GM18508 (cell line): ENCODE measurements around the gene OR5L2.
"Not testable (repeated sequence)": the region's sequence is repeated elsewhere in the genome, so short reads cannot be mapped to it uniquely, and the experiment has no call there.

ENCODE experiments used
- ATAC-seq: cut with Tn5 transposase; IDR thresholded peaks from one replicate; pipeline ENCODE4 v1.9.1; 2021; ENCODE audit warnings: moderate number of reproducible peaks; ENCODE audit not compliant: insufficient read depth, unreplicated experiment

OR5L2 gene

DNA sequence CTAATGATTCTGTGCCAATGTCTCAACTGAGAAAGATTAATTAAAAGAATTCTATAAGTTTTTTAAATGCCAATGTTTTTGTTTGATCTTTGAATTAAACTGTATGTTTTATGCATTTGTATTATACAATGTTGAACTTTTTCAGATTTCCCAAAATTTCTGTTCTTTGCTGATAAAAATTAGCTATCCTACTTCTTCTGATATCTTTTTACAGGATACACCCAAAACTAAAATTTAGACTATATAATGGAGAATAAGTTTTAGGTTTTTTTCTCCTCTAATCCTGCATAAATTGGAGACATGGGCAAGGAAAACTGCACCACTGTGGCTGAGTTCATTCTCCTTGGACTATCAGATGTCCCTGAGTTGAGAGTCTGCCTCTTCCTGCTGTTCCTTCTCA is at the start of gene OR5L2:
Gene OR5L2, plus strand, starts transcription at position 301 of the 400 bp plus-strand sequence. Its CDS starts 0 bp downstream, at position 301.
- no peak for ATAC-seq

DNA sequence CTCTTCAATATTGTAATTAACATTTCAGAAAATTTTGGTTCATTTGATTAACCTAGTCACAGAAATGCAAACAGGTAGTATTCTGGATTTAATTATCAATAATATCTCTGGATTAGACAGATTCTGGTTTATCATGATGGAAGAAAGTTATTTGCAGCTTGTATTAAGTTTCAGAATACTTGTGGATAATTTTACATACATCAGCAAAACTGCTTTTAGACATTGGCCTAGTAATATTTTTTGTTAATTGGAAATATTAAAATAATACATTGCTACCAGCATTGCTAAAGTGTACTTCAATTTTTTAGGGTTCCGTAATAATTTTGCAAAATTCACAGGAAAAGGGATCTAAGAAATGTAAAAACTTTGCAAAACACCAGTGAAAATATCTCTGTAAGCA is 35.4 kb upstream of the OR5L2 start:
- no peak for ATAC-seq

DNA sequence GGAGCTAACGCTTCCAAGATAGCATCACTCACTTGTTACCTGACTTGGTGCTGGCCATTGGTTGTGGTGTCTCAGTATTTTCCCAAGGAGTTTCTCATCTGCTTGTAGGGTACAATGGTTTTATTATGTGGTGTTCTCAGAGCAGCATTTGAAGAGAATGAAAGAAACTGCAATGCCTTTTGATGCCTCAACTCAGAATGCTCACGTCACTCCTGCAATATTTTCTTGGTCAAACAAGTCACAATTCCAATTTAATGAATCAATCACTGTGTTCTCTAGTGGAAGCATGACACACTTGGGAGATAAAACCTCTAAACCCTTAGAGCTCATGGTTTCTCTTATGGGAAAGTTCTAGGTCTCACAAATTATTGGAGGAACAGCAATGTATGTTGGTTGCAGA is 33.7 kb upstream of the OR5L2 start:
- no peak for ATAC-seq

DNA sequence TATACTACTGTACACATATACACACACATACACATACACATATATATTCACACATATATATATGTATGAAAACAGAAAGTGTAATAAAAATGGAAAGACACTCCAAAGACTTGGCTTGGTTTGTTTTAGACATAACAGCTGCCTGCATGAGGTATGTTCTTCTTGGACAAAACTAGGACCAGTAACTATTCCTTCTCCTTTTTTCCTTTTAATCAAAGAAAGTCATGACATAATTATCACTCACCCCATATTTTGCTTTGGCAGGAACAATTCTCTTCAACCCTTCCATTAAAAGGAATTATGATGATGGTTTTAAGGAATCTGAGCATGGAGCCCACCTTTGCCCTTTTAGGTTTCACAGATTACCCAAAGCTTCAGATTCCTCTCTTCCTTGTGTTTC is 31.8 kb upstream of the OR5L2 start, which contains the start of gene OR5D14:
Gene OR5D14, plus strand, starts transcription at position 301 of the 400 bp plus-strand sequence. Its CDS starts 0 bp downstream, at position 301.
- no peak for ATAC-seq

DNA sequence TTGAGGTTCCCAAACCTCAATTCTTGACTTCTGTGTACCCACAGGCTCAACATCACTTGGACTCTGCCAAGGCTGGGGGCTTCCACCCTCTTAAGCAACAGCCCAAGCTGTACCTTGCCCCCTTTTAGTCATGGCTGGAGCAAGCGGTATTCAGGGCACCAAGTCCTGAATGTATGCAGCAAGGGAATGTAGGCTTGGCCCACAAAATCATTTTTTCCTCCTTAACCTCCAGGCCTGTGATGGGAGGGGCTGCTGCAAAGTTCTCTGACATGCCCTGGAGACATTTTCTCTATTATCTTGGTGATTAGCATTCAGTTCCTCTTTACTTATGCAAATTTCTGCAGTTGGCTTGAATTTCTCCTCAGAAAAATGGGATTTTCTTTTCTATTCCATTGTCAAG is 20.8 kb upstream of the OR5L2 start:
- no peak for ATAC-seq

DNA sequence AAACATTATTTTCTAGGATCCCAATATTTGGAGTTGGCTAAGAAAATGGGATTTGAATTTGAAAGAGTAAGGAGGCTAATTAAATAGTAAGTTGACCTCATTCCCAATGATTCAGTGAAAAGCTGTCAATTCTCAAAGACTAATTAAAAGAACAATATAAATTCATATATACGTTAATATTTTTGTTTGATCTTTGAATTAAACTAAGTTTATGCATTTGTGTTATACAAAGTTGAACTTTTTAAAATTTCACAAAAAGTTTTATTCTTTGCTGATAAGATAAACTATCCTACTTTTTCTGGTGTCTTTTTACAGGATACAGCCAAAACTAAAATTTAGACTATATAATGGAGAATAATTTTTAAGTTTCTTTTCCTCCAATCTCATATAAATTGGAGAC is 16.0 kb upstream of the OR5L2 start, which contains the start of gene OR5L1:
Gene OR5L1, plus strand, starts transcription at position 301 of the 400 bp plus-strand sequence. CDS start 100 bp downstream, outside the sequence.
- no peak for ATAC-seq

DNA sequence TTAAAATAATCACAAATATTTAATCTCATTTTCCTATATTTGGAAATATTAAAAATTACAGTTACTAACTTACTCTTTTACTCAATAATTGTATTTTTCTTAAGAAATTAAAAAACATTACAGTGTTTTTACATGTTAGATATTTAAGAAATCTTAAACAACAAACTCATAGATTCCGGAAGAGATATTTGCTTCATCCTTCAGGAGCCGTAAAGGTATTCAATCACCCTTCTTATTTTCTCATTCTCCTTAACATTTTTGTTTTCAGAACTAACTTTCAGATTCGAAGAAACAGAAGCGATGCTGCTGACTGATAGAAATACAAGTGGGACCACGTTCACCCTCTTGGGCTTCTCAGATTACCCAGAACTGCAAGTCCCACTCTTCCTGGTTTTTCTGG is 7.7 kb upstream of the OR5L2 start, which contains the start of gene OR5D18:
Gene OR5D18, plus strand, starts transcription at position 301 of the 400 bp plus-strand sequence. Its CDS starts 0 bp downstream, at position 301.
- no peak for ATAC-seq

DNA sequence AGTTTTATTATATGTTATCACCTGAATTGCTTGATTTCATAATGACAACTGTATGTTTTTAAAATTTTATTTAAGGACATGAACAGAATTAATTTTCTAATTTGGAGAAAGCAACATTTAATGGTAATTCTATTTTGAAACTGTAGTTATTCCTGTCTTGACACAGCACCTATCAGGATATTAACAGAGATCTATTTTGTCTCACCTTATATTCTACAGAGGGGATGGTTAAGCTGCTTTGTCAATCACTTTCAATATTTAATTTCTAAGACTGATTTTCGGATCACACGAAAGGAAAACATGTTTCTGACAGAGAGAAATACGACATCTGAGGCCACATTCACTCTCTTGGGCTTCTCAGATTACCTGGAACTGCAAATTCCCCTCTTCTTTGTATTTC is 11.4 kb downstream of the OR5L2 start, which contains the start of gene OR5D16:
Gene OR5D16, plus strand, starts transcription at position 301 of the 400 bp plus-strand sequence. Its CDS starts 0 bp downstream, at position 301.
- no peak for ATAC-seq

DNA sequence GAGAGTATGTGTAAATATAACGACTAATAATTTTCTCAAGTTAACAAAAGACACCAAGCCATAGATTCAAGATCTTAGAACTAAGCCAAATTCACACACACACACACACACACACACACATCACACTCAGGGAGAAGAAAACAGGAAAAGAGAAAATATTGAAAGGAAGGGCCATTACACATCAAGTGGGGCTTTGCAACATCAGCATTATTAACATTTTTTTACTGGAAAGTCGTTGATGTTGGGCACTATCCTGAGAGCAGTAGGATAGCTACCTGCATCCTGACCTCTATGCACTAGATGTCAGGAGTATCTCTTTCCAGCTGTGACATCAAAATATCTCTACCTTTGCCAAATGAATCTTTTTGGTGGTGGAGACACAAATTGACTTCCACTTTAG is 20.4 kb downstream of the OR5L2 start:
- ATAC-seq, result no peak

DNA sequence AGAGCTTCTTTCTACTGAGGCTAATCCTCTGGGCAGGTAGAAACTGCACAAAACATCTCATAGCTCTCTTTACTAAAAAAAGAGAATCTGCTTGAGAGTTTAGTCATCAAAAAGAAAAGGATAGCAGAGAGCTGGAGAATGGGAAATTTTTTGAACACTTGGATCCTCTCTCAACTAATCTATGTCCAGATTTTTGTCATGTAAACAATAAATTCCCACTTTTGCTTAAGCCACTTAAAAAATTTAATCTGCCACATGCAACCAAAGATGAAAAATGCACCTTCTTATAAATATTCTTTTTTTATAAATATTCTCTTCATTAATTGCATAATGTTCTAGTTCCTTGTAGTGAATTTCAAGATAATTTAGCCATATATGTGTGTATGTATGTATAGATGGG is 22.0 kb downstream of the OR5L2 start:
- no peak for ATAC-seq

DNA sequence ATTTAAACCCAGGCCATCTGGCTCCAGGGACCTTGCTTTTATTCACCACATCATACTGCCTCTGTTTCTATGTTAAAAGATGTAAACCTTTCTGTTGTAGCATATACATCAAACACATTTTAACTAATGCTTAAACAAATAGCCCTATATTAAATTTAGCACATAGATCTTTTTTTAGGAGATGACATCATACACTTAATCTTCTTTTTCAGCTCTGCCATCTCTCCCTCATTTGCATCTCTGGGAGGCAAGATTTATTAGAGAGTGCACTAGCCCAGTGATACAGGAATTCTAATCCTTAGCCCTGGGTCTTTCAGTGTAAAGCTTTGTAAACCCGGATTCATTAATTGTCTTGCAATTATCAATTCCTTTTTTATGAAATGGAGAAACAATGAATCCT is 25.1 kb downstream of the OR5L2 start:
- no peak for ATAC-seq

DNA sequence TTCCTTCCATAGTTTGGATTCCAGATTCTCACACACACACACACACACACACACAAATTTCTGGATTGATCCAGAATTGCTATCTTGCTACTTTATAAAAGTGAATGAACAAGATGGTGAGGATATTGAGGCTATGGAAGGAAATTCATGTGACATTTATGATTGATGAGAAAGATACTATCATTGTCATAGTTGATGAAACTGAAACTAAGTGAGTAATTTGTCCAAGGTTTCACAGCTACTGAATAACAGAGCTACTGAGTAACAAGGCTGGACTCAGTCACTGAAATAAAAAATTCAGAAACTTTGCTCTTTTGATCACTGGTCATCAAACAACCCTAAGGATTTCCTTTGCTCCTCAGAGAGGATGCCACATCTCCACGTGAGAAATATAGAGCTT is 27.7 kb downstream of the OR5L2 start:
- ATAC-seq, result no peak

DNA sequence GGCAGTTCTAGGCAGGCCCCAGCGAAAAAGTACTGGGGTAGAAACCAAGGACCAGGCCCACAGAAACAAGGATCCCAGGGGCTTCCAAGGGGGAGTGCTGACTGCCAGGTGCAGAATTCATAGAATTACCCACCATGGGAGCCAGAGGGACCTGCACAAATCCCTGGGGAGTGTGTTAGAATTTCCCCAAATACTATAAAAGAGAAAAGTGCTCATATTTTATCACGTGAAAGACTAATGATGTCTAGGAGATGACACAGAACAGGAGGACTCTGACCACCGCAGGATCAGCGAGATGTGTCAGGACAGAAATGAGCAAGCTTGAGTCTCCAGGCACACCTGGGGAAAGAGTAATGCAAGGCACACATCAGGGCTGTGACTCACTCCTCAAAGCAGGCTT is 40.3 kb downstream of the OR5L2 start:
- ATAC-seq, result not testable (repeated sequence)

DNA sequence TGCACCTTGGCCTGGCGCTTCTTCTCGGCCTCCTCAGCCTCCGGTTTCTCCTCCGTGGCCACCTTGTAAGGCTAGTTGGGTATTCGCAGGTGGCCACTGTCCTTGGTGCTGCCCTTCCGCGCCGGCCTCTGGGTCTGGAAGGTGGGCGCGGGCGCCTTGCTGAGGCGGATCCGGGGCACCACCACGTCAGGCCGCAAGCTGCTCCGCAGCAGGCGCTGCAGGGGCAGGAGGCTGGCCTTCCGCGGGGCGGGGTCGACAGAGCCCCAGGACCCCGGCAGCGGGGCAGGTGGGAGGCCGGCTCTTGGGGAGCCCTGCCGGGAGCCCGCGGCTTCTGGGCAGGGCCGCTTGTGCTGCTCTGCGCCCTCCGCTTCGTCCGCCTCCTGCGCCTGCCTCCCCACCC is 45.7 kb downstream of the OR5L2 start:
- not testable (repeated sequence) for ATAC-seq

DNA sequence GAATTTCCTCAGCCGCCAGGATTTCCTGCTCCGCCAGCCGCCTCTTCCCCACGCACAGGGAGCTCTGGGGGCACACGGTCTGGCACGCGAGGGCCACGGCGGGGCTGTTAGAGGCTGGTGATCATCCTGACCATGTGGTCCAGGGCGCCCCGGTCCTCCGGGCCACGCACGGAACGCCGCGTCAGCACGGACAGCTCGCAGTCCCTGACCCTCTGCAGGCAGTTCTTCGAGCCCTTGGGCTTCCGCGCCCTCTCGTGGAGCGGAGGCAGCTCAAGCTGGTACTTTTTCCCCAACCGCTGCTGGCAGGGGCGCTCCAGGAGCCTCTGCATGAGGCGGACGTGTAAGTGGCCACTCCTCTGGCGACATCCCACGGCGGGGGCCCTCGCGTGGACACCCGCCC is 46.1 kb downstream of the OR5L2 start:
- ATAC-seq, result not testable (repeated sequence)
